Upper lobe of right lung (tissue), 1 donor: Measurements from ENCODE around the gene TENM4. TPM values are rescaled to one million over a fixed set of nuclear protein-coding genes. Genes with fewer than 3 reads are reported as not detected.

ENCODE experiments used
- ATAC-seq: fragments of 200-7000 bp; cut with Tn5 transposase; one replicate; pipeline ENCODE4 v1.9.1; 2020; ENCODE audit warnings: mild to moderate bottlenecking, moderate library complexity
- DNase-seq: peaks from one replicate; pipeline ENCODE4 v3.0.0-alpha.2; 2020
- H3K27ac ChIP-seq: fragments of 200-600 bp; one replicate; pipeline ENCODE4 v1.8.0; 2022
- H3K27me3 ChIP-seq: fragments of 200-600 bp; one replicate; pipeline ENCODE4 v1.8.0; 2022; ENCODE audit warnings: mild to moderate bottlenecking
- H3K36me3 ChIP-seq: fragments of 200-600 bp; one replicate; pipeline ENCODE4 v1.8.0; 2022
- H3K4me1 ChIP-seq: fragments of 200-600 bp; one replicate; pipeline ENCODE4 v1.8.0; 2022
- H3K4me3 ChIP-seq: fragments of 200-600 bp; one replicate; pipeline ENCODE4 v1.8.0; 2022; ENCODE audit warnings: mild to moderate bottlenecking
- H3K9me3 ChIP-seq: fragments of 200-600 bp; one replicate; pipeline ENCODE4 v1.8.0; 2022
- intact Hi-C: fragments of 100-400 bp; cut with DNase I; formaldehyde crosslinking; loops from one replicate; pipeline ENCODE4 v1.11.0; 2022
- total RNA-seq: library from RNA; stranded (reverse); fragmentation: NEBNext Ultra II Directional; extraction: Animal tissue kit (Norgen Biotek cat#: 25700); gene quantifications from one replicate; pipeline ENCODE4 v1.2.1, GENCODE V29; 2021
- TF ChIP-seq, protein P1 (sequence below): fragments of 200-600 bp; IDR thresholded peaks from one replicate; pipeline ENCODE4 v1.8.0; 2022; ENCODE audit warnings: antibody characterized with exemption
- donor health status: DM: no; HTN: yes; CAD: no; lungs with severe emphysema.

Gene TENM4
- total RNA-seq, 1 donor from 2014 or later: 4.3 TPM

DNA sequence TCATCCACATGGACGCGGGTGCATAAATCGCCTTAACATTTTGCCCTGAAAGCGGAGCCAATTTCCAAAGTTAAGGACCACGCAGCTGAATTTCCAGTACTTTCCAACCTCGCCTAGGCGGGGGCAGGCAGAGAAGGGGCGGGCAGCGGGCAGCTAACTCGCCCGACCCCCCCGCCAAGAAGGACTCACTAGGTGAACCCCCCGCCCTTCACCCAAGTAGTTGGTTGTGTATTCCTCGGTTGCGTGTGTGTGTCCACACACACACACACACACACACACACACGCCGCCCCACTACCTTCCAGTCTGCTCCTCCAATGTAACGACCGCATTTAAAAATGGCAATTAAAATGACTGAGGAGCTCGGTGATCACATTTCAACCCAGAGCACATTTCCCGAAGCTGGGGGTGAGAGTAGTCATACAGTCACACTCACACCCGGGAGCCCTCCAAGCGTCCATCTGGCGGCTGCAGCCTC, 1.4 kb downstream of the TENM4 start:
- intact Hi-C loops: no loop called here
- TF ChIP-seq, protein P1, sequence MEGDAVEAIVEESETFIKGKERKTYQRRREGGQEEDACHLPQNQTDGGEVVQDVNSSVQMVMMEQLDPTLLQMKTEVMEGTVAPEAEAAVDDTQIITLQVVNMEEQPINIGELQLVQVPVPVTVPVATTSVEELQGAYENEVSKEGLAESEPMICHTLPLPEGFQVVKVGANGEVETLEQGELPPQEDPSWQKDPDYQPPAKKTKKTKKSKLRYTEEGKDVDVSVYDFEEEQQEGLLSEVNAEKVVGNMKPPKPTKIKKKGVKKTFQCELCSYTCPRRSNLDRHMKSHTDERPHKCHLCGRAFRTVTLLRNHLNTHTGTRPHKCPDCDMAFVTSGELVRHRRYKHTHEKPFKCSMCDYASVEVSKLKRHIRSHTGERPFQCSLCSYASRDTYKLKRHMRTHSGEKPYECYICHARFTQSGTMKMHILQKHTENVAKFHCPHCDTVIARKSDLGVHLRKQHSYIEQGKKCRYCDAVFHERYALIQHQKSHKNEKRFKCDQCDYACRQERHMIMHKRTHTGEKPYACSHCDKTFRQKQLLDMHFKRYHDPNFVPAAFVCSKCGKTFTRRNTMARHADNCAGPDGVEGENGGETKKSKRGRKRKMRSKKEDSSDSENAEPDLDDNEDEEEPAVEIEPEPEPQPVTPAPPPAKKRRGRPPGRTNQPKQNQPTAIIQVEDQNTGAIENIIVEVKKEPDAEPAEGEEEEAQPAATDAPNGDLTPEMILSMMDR: no peak
- Histone ChIP-seq H3K27ac (no peak overlapping the region), H3K36me3 (no peaks in the 10 kb centered on the region), H3K4me3 (peak overlapping the region; percentile 50), H3K9me3 (no peaks in the 10 kb centered on the region), H3K27me3 (peaks cover 76% of the 10 kb centered on the region), H3K4me1 (peaks cover 29% of the 10 kb centered on the region)
- DNase-seq: no peak
- no peak for ATAC-seq

DNA sequence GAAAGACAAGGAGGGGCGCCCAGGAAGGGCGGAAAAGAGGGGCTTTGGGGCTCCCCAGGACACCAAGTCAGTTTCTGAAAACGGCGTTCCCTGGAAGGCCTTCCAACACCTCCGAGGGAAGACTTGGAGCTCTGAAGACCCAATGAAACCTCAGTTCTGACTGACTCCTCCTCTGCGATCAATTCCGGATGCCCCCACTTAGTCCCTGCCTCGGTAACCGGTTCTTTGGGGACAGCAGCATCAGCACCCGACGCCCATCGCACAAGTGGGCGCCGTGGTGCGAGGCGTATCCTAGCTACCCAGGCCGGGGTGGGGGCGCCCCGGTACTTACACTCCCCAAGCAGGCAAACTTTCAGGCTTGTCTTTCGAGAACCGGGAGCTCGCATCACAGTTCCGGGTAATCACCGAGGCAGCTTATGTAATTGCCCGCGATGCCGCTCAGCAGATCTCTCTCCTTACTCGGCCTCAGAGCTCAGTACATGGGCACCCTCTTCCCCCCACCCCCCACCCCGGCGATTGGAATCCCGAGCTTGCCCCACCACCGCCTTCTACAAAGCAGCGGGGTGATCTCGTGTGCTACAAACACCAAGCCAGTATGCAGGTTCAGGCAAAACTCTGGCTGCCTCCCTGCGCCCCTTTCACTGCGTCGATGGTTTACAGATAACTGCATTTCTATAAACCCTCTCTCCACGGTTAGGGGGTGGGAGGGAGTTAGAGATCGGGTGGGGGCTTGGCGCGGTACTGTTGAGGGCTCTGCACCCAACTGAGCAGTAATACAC, 2.0 kb downstream of the TENM4 start:
- DNase-seq: peak; percentile 64

DNA sequence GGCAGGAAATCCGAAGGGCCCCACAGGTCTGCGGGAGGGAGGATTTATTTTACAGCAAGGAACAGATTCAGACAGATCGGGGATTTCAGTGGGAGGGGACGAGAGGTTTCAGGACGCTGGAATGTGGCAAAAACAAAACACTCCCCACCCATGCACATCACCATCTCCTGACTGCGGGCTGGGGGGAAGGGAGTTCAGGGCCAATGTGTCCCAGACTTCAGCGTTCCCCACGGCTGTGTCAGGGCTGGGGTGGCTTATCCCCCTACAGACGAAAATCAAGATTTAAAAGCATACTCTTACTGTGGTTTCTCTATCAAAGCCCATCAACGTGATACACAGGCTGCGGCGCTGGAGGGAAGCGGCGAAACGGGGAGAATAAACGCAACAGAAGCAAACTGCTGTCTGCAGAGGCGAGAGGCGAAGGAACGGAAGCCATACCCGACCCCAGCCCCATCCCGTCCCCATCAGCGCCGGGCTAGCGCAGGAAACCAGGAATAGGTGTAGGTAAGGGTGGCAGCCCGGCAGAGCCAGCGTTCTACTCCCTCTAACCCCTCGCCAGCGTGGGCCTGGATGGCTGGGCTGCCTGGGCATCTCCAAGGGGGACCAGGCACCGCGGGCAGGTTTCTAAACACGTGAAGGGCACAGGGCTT, 2.7 kb downstream of the TENM4 start:
- Histone ChIP-seq H3K4me3 (peak overlapping the region; percentile 42), H3K9me3 (no peaks in the 10 kb centered on the region), H3K4me1 (peaks cover 29% of the 10 kb centered on the region), H3K27me3 (peaks cover 80% of the 10 kb centered on the region), H3K27ac (no peak overlapping the region), H3K36me3 (no peaks in the 10 kb centered on the region)
- intact Hi-C loops: no loop called here
- no peak for DNase-seq
- TF ChIP-seq, protein P1: no peak
- no peak for ATAC-seq

More for the DNA sequence above, 2.0 kb downstream of the TENM4 start:
- no peak for ATAC-seq
- peaks cover 29% of the 10 kb centered on the region for H3K4me1 ChIP-seq
- H3K27me3 ChIP-seq: peaks cover 83% of the 10 kb centered on the region
- intact Hi-C loops: no loop called here
- H3K4me3 ChIP-seq: peak overlapping the region; percentile 50
- TF ChIP-seq, protein P1: no peak
- no peaks in the 10 kb centered on the region for H3K36me3 ChIP-seq
- H3K9me3 ChIP-seq: no peaks in the 10 kb centered on the region
- no peak overlapping the region for H3K27ac ChIP-seq

DNA sequence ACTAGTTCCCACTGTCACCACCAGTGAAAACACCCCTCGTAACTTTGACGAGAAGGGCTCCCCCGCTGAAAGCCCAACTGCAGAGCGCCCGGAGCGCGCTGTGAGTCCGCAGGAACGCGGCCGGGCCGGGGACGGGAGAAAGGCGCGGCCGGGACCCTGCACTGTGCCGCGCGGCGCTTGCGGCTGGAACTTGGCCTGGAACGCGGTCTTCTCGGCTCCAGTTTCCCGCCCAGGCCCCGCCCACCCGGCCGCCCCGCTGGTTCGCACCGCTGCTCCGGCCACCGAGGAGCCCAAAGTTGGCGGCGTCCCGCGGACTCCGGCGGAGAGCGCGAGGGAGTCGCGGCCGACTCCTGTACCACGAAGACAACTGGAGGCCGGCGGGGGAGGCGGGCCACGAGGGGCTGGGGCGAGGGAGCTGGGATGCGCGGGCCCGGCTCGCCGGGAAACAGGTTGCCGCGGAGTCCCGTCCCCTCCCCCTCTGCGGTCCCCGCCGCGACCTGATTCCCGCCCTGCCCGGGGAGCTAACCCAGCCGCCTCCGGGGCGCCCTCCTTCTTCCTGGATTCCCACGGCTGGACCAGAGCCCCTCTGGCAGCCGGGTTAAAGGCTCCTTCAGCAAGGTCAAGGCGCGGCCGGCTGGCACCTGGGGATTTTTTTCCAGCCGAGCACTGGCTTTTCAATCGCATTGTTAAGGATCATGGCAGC, 3.4 kb downstream of the TENM4 start:
- H3K27me3 ChIP-seq: peaks cover 74% of the 10 kb centered on the region

DNA sequence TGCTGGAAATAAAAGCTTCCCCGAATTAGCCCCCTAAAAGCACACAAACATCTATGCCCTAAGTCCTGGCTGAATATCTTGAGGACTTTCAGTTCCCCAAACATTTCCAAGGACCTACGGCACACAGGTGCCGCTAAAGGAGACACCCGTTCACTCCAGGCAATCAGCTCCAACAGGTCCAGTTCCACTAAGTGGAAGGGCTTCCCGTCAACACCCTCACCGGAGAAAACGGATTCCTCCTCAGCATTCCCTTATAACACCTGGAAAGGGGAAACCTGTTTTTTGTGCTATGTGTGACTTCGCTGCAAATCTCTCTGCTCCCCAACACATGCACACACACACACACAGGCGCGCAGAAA, 3.9 kb downstream of the TENM4 start:
- H3K36me3 ChIP-seq: no peaks in the 10 kb centered on the region
- intact Hi-C loops: no loop called here
- H3K4me3 ChIP-seq: peak overlapping the region; percentile 42
- ATAC-seq: no peak
- peaks cover 29% of the 10 kb centered on the region for H3K4me1 ChIP-seq
- TF ChIP-seq, protein P1: no peak
- no peak overlapping the region for H3K27ac ChIP-seq
- no peak for DNase-seq
- H3K9me3 ChIP-seq: no peaks in the 10 kb centered on the region
- H3K27me3 ChIP-seq: peaks cover 74% of the 10 kb centered on the region

More for the DNA sequence above, 3.4 kb downstream of the TENM4 start:
- intact Hi-C loops: no loop called here
- ATAC-seq (peak; percentile 68), DNase-seq (peak; percentile 77)
- TF ChIP-seq, protein P1: no peak
- Histone ChIP-seq H3K27ac (no peak overlapping the region), H3K4me1 (peaks cover 29% of the 10 kb centered on the region), H3K36me3 (no peaks in the 10 kb centered on the region), H3K4me3 (peak overlapping the region; percentile 42), H3K9me3 (no peaks in the 10 kb centered on the region)
